Measurements from ENCODE around the gene EGF. TPM values are rescaled to one million over a fixed set of nuclear protein-coding genes. Genes with fewer than 3 reads are reported as not detected.

EGF gene
- total RNA-seq, 2 experiments from 2014 or later: not detected

GRCh38 chr4:109998867-109999584 lies 86.3 kb downstream of the EGF start:
- no peaks in the 10 kb centered on the region for H3K36me3 Mint-ChIP-seq
- H3K9me3 Mint-ChIP-seq (ENCODE audit: low read depth): no peaks in the 10 kb centered on the region
- DNase-seq (no peak), ATAC-seq (peak; percentile 75)
- H3K4me3 Mint-ChIP-seq: no peak overlapping the region
- peaks cover 28% of the 10 kb centered on the region for H3K4me1 Mint-ChIP-seq
- CTCF ChIA-PET: interaction anchor here (0.7 to 10.8 kb wide), 18 partner anchors 9 to 582 kb away, joined by 3 to 212 read pairs (median 3); no protein-coding TSS in a partner anchor
- H3K27ac Mint-ChIP-seq: no peak overlapping the region
- H3K27me3 Mint-ChIP-seq: peaks cover 11% of the 10 kb centered on the region

DNA sequence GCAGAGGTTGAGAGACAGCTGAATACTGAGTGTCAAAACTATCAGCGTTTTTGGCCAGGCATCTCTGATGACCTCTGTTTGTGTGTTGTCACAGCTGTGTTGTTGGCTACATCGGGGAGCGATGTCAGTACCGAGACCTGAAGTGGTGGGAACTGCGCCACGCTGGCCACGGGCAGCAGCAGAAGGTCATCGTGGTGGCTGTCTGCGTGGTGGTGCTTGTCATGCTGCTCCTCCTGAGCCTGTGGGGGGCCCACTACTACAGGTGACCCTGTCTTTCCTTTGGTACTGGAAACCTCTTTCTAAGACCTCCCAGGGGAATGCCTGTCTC lies 86.9 kb downstream of the EGF start:
- Mint-ChIP-seq H3K4me3 (no peak overlapping the region), H3K27me3 (peaks cover 11% of the 10 kb centered on the region), H3K36me3 (no peaks in the 10 kb centered on the region), H3K27ac (no peak overlapping the region), H3K4me1 (peaks cover 22% of the 10 kb centered on the region), H3K9me3 (ENCODE audit: low read depth) (no peaks in the 10 kb centered on the region)
- DNase-seq (no peak), ATAC-seq (no peak)
- CTCF ChIA-PET: interaction anchor here (1.0 to 10.8 kb wide), 12 partner anchors 10 to 573 kb away, joined by 3 to 212 read pairs (median 4); no protein-coding TSS in a partner anchor

DNA sequence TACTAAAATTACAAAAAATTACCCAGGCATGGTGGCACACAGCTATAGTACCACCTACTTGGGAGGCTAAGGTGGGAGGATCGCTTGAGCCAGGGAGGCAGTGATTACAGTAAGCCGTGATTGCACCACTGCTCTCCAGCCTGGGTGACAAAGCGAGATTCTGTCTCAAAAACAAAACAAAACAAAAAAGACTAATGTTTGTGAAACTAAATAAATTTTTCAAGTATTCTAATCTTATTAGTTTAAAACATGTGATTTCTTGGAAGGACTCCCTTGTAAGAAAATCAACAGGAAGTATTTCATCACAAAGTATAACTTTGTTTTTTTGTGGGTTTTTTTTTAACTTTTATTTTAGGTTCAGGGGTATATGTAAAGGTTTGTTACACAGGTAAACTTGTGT lies 89.6 kb downstream of the EGF start:
- Mint-ChIP-seq H3K4me1 (peaks cover 14% of the 10 kb centered on the region), H3K27ac (no peak overlapping the region), H3K4me3 (no peak overlapping the region), H3K36me3 (no peaks in the 10 kb centered on the region), H3K27me3 (peaks cover 9% of the 10 kb centered on the region), H3K9me3 (ENCODE audit: low read depth) (no peaks in the 10 kb centered on the region)
- DNase-seq (no peak), ATAC-seq (no peak)
- CTCF ChIA-PET: interaction anchor here (1.2 to 10.8 kb wide), 3 partner anchors 342 to 513 kb away, joined by 3 to 212 read pairs (median 7); no protein-coding TSS in a partner anchor

GRCh38 chr4:110003401-110004187 lies 90.9 kb downstream of the EGF start:
- DNase-seq (no peak), ATAC-seq (no peak)
- peaks cover 14% of the 10 kb centered on the region for H3K4me1 Mint-ChIP-seq
- CTCF ChIA-PET: interaction anchor here (0.6 to 10.8 kb wide), 5 partner anchors 9 to 511 kb away, joined by 3 to 212 read pairs (median 5); no protein-coding TSS in a partner anchor
- H3K9me3 Mint-ChIP-seq (ENCODE audit: low read depth): no peaks in the 10 kb centered on the region
- H3K27ac Mint-ChIP-seq: no peak overlapping the region
- peaks cover 9% of the 10 kb centered on the region for H3K27me3 Mint-ChIP-seq
- H3K36me3 Mint-ChIP-seq: no peaks in the 10 kb centered on the region
- H3K4me3 Mint-ChIP-seq: no peak overlapping the region

GRCh38 chr4:110004556-110004955 lies 91.9 kb downstream of the EGF start:
- no peak overlapping the region for H3K27ac Mint-ChIP-seq
- peaks cover 7% of the 10 kb centered on the region for H3K27me3 Mint-ChIP-seq
- DNase-seq (no peak), ATAC-seq (no peak)
- H3K9me3 Mint-ChIP-seq (ENCODE audit: low read depth): no peaks in the 10 kb centered on the region
- CTCF ChIA-PET: interaction anchor here (1.1 to 8.4 kb wide), 5 partner anchors 10 to 520 kb away, joined by 3 to 148 read pairs (median 5); no protein-coding TSS in a partner anchor
- H3K4me3 Mint-ChIP-seq: no peak overlapping the region
- peaks cover 12% of the 10 kb centered on the region for H3K4me1 Mint-ChIP-seq
- H3K36me3 Mint-ChIP-seq: no peaks in the 10 kb centered on the region

DNA sequence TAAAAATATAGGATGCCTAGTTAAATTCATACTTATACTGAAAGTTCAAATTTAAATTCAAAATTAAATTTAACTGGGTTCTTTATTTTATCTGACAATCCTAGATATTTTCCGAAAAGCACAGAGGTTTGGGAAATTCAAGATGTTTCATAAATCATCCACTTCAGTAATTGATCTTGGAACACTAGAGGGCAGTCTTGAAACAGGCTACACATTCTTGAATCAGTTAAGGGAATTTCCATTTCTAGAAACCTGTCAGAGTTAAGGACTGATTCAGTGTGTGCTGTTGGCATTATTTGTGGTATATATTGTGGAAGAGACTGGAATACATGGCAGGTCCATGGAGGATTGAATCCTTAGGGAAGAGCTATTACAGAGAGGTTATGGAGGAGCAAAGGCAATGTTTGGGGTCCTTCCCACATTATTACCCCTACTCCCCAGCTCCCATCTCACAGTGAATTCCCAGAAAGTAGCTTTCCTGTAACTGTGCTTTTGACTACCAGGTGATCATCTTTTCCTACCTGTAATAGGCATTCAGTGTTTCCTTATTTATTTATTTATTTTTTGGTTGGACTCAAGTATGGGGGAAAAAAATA lies 92.9 kb downstream of the EGF start:
- CTCF ChIA-PET: interaction anchor here (0.7 to 8.4 kb wide), 13 partner anchors 9 to 519 kb away, joined by 3 to 148 read pairs (median 4); no protein-coding TSS in a partner anchor
- DNase-seq: no peak

DNA sequence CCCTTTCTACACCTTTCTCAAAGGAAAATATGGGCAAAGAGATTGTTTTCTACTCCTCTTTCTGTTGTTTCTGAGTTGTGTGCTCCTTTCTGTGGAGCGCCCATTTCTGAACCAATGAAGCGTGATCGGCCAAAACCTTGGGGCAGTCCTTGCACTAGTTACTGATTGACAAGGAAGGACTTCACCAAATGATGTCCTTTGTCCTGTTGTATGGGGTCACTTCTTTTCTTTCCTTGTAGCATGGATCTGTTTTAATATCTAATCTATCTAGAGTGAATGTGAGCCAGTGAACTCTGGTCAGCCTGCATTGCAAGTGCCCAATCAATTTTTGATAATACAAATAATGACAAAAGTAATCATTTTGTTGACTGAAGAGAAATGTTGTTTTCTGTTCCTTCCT lies 94.5 kb downstream of the EGF start:
- Mint-ChIP-seq H3K4me1 (peaks cover 7% of the 10 kb centered on the region), H3K36me3 (no peaks in the 10 kb centered on the region), H3K4me3 (no peak overlapping the region), H3K27me3 (no peaks in the 10 kb centered on the region), H3K9me3 (ENCODE audit: low read depth) (no peaks in the 10 kb centered on the region), H3K27ac (no peak overlapping the region)
- CTCF ChIA-PET: interaction anchor here (1.7 to 8.4 kb wide), 3 partner anchors 42 to 506 kb away, joined by 6 to 148 read pairs (median 10); no protein-coding TSS in a partner anchor
- ATAC-seq: no peak
- DNase-seq: no peak

More for the DNA sequence above, 92.9 kb downstream of the EGF start:
- Mint-ChIP-seq H3K27me3 (peaks cover 2% of the 10 kb centered on the region), H3K36me3 (no peaks in the 10 kb centered on the region), H3K4me3 (no peak overlapping the region), H3K4me1 (peaks cover 12% of the 10 kb centered on the region), H3K27ac (no peak overlapping the region), H3K9me3 (ENCODE audit: low read depth) (no peaks in the 10 kb centered on the region)
- ATAC-seq: peak; percentile 53

DNA sequence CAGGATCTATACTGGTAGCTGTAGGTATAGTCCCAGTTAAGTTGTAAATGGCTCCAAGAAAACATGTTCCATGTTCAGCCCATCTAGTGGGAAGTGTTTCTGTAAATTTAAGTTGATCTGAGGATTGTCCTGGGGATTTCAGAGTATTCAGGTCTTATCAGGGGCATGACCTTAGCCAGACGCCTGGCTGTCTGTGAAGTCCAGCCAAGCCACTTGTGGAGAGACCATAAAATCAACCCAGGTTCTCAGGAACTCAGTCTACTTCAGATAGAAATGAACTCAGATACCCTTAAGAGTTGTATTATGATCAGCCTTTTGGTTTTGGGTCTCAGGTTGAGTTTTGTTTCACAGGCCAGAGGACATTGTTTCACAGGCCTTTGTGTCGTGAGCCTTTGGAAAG lies 95.9 kb downstream of the EGF start:
- no peak overlapping the region for H3K4me3 Mint-ChIP-seq
- H3K9me3 Mint-ChIP-seq (ENCODE audit: low read depth): no peaks in the 10 kb centered on the region
- no peak for DNase-seq
- CTCF ChIA-PET: interaction anchor here (1.1 to 8.4 kb wide), 3 partner anchors 197 to 505 kb away, joined by 3 to 148 read pairs (median 4); no protein-coding TSS in a partner anchor
- H3K27ac Mint-ChIP-seq: no peak overlapping the region
- no peaks in the 10 kb centered on the region for H3K36me3 Mint-ChIP-seq
- H3K27me3 Mint-ChIP-seq: peaks cover 4% of the 10 kb centered on the region
- H3K4me1 Mint-ChIP-seq: peaks cover 4% of the 10 kb centered on the region
- no peak for ATAC-seq

GRCh38 chr4:110009550-110009949 lies 96.9 kb downstream of the EGF start:
- no peak overlapping the region for H3K4me3 Mint-ChIP-seq
- H3K9me3 Mint-ChIP-seq (ENCODE audit: low read depth): no peaks in the 10 kb centered on the region
- CTCF ChIA-PET: interaction anchor here (0.9 to 8.4 kb wide), 5 partner anchors 8 to 504 kb away, joined by 3 to 148 read pairs (median 4); no protein-coding TSS in a partner anchor
- DNase-seq: no peak
- ATAC-seq: no peak
- peaks cover 4% of the 10 kb centered on the region for H3K4me1 Mint-ChIP-seq
- peaks cover 9% of the 10 kb centered on the region for H3K27me3 Mint-ChIP-seq
- no peaks in the 10 kb centered on the region for H3K36me3 Mint-ChIP-seq
- no peak overlapping the region for H3K27ac Mint-ChIP-seq

DNA sequence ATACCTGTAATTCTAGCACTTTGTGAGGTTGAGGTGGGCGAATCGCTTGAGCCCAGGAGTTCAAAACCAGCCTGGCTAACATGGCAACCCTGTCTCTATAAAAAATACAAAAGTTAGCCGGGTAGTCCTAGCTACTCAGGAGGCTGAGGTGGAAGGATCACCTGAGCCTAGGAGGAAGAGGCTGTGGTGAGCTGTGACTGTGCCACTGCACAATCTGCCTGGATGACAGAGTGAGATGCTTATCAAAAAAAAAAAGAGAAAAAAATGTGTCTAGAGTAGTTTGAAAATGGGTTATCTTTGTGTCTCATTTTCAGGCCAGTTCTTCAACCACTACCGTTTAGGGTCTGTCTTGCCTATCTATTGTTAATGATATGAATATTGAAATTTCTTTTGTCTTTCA lies 98.1 kb downstream of the EGF start:
- H3K36me3 Mint-ChIP-seq: no peaks in the 10 kb centered on the region
- no peak overlapping the region for H3K4me3 Mint-ChIP-seq
- H3K27ac Mint-ChIP-seq: no peak overlapping the region
- no peaks in the 10 kb centered on the region for H3K9me3 Mint-ChIP-seq (ENCODE audit: low read depth)
- peaks cover 9% of the 10 kb centered on the region for H3K27me3 Mint-ChIP-seq
- no peak for ATAC-seq
- no peak for DNase-seq
- CTCF ChIA-PET: interaction anchor here (1.2 to 8.4 kb wide), 3 partner anchors 11 to 503 kb away, joined by 3 to 148 read pairs (median 3); no protein-coding TSS in a partner anchor
- peaks cover 2% of the 10 kb centered on the region for H3K4me1 Mint-ChIP-seq

GRCh38 chr4:110012917-110013316 lies 100.2 kb downstream of the EGF start:
- Mint-ChIP-seq H3K9me3 (ENCODE audit: low read depth) (no peaks in the 10 kb centered on the region), H3K4me3 (no peak overlapping the region), H3K27me3 (peaks cover 9% of the 10 kb centered on the region), H3K27ac (no peak overlapping the region), H3K4me1 (peaks cover 2% of the 10 kb centered on the region), H3K36me3 (no peaks in the 10 kb centered on the region)
- DNase-seq (no peak), ATAC-seq (no peak)
- CTCF ChIA-PET: interaction anchor here (1.0 to 1.5 kb wide), 3 partner anchors 9 to 34 kb away, joined by 3 to 5 read pairs (median 4); no protein-coding TSS in a partner anchor

DNA sequence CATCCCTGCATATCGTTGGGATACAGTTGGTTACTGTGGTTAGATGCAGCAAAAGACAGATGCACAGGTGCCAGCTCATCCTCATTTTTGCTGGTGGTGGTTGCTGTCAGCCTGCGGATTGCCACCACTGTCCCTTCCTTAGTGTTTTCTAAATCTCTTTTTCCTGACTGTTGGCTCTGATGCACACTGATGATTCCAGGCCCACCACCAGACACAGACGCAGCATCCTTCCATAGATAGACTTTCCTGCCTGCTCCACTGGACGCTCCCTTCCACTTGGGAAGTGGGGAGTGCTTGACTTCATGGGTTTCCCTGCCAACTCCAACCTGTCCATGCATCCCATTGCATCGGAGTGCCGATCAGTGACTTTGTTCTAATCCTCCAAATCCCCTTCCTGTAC lies 101.5 kb downstream of the EGF start:
- CTCF ChIA-PET: interaction anchor here (1.4 to 1.5 kb wide), 2 partner anchors 8 to 13 kb away, joined by 3 to 5 read pairs; no protein-coding TSS in a partner anchor
- H3K9me3 Mint-ChIP-seq (ENCODE audit: low read depth): no peaks in the 10 kb centered on the region
- H3K27ac Mint-ChIP-seq: no peak overlapping the region
- no peaks in the 10 kb centered on the region for H3K36me3 Mint-ChIP-seq
- peaks cover 2% of the 10 kb centered on the region for H3K4me1 Mint-ChIP-seq
- ATAC-seq: no peak
- H3K27me3 Mint-ChIP-seq: peaks cover 9% of the 10 kb centered on the region
- no peak for DNase-seq
- H3K4me3 Mint-ChIP-seq: no peak overlapping the region

GRCh38 chr4:110019153-110019552 lies 106.5 kb downstream of the EGF start:
- CTCF ChIA-PET: interaction anchor here (1.7 kb wide), 1 partner anchor 30 kb away, joined by 4 read pairs; no protein-coding TSS in a partner anchor
- H3K4me1 Mint-ChIP-seq: no peaks in the 10 kb centered on the region
- peaks cover 14% of the 10 kb centered on the region for H3K27me3 Mint-ChIP-seq
- H3K4me3 Mint-ChIP-seq: no peak overlapping the region
- H3K36me3 Mint-ChIP-seq: no peaks in the 10 kb centered on the region
- no peak for DNase-seq
- H3K27ac Mint-ChIP-seq: no peak overlapping the region
- no peak for ATAC-seq
- no peaks in the 10 kb centered on the region for H3K9me3 Mint-ChIP-seq (ENCODE audit: low read depth)

All from activated CD8-positive, alpha-beta memory T cell treated with anti-CD3 and anti-CD28 coated beads, Interleukin-2, amount 10 ng/mL, durations not matched to agents 7 days and 5 days (primary cell).